SW 1271 (cell line): ENCODE results near the gene TTLL7.
"Not testable (repeated sequence)": the region's sequence is repeated elsewhere in the genome, so short reads cannot be mapped to it uniquely, and the experiment has no call there.

Source experiments
- DNase-seq, 2 experiments: peaks; one replicate each; lab custom pipeline; 2025; lab: John Stamatoyannopoulos, UW

Gene TTLL7

GRCh38 chr1:83996621-83997020 lies 2.3 kb downstream of the TTLL7 start:
- DNase-seq = no peak

GRCh38 chr1:83996191-83996590 lies 2.7 kb downstream of the TTLL7 start:
- no peak for DNase-seq

- no peak for DNase-seq
These were observed 3.3 kb downstream of the TTLL7 start for GRCh38 chr1:83995649-83996048.

DNA sequence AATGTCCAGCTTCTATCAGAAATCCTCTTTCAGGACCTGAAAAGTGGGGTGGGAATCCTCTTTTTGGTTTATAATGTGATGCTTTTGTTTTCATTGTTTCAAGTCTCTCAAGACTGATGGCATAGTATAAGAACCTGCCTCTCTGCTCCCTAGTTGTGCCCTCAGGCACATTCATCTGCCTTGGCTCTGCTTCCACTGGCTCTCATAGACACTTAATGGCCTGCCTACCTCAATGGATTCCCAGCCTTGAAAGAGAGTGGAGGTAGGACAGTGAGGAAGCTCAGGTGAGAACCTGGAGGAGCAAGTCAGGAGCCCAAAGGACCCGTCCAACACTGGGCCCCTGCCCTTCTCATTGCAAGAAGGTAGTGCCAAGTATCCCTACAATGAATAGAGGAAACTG lies 4.8 kb downstream of the TTLL7 start:
- DNase-seq = no peak

GRCh38 chr1:83990734-83991133 lies 8.2 kb downstream of the TTLL7 start:
- DNase-seq = no peak

GRCh38 chr1:83985048-83985447 lies 13.9 kb downstream of the TTLL7 start:
- no peak for DNase-seq

GRCh38 chr1:83983918-83984317 lies 15.0 kb downstream of the TTLL7 start:
- not testable (repeated sequence) for DNase-seq

DNA sequence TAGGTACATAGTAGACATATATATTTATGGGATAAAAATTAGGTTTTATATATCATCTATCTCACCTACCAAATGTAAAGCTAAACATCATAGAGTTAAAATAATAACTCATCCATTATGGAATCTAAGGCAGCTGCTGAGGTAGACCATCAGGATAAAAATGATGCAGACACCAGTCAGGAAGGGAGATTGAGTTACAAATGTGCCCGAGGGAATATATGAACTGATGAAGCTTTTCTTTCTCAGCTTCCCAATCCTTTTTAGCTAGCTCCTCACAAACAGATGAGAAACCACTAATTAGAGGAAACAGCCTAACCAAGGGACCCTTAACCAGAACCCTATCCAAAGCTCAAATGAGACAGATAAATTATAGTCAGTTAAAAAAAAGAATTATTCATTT lies 20.9 kb downstream of the TTLL7 start:
- DNase-seq = no peak

GRCh38 chr1:83976920-83977319 lies 22.0 kb downstream of the TTLL7 start:
- no peak for DNase-seq

- DNase-seq = no peak
These were observed 28.1 kb downstream of the TTLL7 start for GRCh38 chr1:83970802-83971201.

- no peak for DNase-seq
These were observed 28.8 kb downstream of the TTLL7 start for GRCh38 chr1:83970114-83970513.

DNA sequence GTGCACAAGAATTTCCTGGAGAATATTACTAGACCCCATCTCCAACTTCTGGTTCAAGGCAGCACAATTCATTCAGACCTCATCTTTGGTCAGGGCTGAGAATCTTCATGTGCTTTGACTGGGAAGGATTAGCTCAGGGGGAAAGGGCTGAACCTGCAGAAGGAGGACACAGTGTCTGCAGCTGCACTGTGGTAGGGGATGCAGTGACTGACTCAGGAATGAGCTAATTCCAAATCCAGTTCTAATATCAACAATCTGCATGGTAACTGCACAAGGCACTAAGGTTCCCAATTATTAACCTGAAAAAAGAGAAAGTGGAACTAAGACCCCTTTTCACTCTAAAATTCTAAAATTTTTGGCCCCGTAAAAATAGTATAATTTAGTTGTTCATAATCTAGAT lies 31.6 kb downstream of the TTLL7 start:
- DNase-seq = no peak

DNA sequence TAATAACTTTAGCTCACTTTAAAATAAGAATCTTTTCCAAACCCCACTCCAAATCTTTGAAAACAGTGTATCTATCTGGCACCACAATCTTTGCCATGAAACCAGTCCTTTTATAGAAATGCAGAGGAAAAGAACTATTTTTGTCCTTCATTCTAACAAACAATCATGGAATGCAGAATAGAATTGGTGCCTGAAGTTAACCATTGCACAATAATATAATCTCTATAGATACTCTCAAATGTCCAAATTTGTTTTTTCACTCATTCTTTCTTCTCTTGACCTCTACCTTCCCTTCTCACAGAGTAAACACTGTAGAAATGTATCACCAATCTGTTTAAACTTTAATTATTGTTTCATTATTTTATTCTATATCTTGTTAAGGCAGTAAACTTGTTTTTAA lies 34.8 kb downstream of the TTLL7 start:
- no peak for DNase-seq

DNA sequence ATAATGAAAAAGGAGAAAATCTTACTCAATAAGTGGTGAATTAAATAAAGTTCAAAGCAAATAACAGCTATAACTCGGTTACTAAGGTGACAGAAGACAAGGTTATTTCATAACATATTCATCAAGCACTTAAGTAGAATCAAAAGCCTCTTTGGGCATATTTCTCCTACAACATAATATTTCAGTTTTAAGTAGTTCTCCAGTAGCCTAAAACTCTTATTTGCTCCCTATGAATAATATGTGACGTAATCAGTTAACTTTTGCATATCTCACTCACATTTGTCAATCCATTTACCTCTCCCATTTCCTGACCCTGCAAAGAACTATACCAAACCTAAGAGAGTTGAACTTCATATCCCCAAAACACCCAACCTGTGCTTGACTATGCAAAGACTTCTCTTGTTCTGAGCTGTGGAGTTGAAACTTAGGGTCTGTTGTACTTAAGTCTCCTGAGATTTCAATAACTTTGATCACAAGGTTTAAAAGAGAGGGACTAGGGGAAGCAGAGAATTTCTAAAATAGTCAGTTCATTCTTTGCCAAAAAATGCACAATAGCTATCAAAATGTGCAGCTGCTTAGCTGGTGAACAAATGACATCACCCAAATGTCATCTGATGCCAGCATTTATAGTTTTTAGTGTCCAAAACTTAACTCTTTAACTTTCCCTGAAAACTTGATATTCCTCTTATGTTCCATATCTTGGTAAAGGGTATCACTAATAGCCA lies 37.2 kb downstream of the TTLL7 start:
- no peak for DNase-seq

DNA sequence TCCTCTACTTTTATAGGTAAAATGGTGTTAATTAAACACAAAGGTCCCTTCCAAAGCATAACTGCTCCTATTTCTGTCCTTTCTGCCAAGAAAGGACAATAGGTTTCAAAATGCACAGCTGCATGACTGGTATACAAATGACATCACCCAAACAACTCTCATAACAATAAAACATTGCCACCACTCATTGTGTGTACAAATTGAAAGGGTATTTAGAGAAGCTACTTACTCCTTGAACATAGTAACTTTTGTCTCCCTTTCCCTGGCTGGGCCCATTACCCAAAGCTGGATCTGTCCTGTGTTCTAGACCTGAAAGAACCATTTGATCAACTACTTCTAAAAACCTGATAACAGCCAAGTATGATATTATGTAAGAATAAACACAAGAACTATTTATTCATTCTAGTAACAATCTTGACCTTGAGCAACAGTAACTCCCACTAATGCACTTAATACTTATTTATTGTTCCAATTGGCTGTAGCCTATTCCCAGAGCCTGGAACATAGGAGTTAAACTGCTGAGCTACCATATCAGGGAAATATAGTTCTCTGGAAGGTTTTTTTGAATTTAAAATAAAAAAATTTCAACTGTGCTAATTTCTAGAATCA lies 38.2 kb downstream of the TTLL7 start:
- DNase-seq = no peak

DNA sequence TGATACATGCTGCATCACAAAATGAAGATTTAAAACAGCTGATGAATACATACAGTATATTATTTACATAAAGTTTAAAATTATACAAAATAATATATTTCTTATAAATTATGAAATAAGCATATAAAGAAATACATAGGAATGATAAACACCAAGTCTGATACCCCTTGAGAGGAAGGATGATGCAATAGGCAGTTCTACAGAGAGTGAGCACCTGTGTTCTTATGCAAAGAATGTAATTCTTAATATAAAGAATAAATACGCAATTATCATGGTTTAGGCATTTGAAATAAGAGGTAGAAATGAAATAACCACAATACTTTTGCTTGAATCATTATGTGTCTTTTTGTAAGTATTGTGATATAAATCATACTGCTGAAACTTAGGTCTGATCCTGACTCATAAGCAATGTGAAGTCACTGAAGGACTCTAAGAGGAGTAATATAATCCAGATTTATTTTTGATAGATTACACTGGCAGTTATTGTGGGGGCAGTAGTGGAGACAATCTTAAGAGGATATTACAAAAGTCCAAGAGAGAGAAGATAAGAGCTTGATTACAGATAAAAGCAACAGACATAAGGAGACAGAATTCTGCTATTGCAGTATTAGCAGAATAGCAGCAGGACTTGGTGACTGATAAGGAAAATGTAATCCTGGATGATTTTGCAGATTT lies 39.0 kb downstream of the TTLL7 start:
- DNase-seq = no peak

DNA sequence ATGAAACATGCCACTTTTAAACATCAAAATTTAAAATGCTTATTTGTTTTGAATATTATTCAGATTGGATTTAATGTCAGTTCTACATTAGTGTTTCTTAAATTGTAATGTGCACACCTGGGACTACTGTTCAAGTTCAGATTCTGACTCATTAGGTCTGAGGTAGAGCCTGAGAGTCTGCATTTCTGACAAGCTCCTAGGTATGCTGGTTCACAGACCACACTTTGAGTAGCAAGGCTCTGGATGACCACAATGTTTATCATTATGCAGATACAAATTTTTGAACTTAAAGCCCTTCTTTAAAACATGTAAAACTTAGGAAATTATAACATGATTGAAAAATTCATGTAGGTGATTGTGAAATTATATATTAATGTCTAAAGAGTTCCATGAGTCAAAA lies 40.2 kb downstream of the TTLL7 start:
- no peak for DNase-seq

DNA sequence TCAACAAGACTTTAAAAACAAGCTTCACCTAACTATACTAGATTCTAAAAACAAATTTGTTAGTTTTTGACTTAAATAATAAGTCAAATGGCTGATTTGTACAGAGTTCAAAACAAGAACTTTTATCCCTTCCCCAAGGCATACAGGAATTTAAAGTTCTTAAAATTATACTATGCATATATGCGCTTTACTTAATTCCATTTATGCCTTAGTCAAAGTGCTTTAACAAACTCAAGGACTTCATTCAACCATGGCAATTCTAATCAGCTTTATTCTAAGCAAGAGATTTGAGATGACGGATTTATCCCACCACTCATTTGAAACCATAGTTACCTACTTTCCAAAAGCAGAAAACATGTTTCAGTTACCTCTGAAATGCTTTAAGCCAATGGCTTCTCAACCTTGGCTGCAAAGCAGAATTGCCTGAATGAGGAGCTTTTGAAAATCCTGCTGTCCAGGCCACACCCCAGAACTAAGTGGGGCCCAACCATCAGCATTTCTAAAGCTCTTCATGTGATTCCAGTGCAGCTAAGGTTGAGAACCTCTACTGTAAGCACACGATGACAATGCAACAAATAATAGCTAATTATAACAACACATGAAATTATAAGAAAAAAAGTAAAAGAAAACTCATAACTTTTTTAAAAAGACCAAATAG lies 44.6 kb downstream of the TTLL7 start:
- no peak for DNase-seq

DNA sequence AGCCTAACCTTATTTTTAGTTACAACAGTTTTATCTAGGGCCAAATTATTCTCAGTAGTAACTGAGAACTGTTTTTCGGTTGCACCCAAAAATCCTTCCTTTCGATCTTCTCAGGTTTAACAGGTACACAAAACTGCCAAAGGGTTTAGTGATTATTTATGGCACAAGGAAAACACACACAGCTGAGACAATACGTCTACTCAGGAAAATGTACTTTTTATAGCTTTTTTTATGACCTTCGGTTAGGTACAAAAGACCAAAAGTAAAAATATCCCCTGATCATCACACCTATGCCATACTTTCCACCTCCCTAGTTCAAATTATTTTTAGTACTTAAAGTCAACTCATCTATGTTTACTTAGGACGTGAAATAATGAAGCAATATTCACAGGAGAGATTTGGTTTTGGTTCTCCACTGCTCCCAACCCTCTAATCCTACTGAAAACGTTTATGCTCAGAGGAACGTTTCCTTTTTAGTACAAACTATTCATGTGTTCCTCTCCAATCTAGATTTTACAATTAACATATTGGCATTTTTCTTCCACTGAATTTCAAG lies 48.7 kb downstream of the TTLL7 start:
- no peak for DNase-seq

DNA sequence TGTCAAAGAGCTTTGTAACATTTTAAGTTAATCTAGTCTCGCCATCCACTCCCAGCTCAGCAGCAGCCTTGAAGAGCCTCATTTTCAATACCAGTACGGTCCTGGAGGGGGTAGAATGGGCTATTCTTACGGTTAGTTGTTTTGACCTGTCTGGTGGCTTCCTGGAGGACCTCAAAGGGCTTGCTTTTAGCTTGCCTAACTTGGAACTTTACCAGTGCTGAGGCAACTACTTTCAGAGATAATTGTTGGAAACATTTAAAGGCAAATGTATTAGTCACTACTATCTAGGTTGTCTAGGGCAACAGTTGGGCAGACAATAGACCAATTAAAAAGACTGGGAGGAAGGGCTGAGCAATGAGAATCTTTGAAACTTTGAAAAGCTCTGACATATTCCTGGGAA lies 56.0 kb downstream of the TTLL7 start:
- no peak for DNase-seq

DNA sequence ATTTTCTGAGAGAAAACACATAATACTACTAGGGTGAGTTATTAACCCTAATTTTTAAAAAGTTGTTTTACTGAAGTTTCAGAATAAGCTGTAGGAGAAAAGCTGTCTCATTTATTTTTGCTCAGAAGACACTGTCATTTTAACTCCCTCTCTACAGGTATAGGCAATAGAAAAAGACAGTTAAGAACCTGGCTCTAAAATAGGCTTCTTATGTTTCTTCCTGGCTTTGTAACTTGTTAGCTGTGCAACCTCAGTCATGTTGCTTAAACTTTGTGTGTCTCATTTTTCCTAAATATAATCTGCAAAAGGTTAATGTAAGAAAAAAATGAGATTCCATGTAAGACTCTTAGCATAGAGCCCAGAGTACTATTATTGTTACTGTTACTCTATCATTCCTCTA lies 64.4 kb downstream of the TTLL7 start:
- no peak for DNase-seq

GRCh38 chr1:83932693-83933092 lies 66.2 kb downstream of the TTLL7 start:
- DNase-seq = no peak

GRCh38 chr1:83932281-83932680 lies 66.7 kb downstream of the TTLL7 start:
- no peak for DNase-seq
